HCT116 (cell line): ENCODE results near the gene CKAP2L.

Experiments
- ELF1 ChIP-seq: IDR thresholded peaks from 2 replicates; pipeline ENCODE4 v1.6.1; 2012; ENCODE audit warnings: low read depth, borderline replicate concordance
- EZH2 ChIP-seq: fragments of 200-600 bp; sonication (generic); IDR thresholded peaks from 2 replicates; pipeline ENCODE4 v1.6.1; 2017; ENCODE audit warnings: antibody characterized with exemption, mixed run types
- EZH2phosphoT487 ChIP-seq: fragments of 200-600 bp; IDR thresholded peaks from 2 replicates; pipeline ENCODE4 v1.6.1; 2018; ENCODE audit warnings: antibody characterized with exemption, borderline replicate concordance
- JUND ChIP-seq: IDR thresholded peaks from 2 replicates; pipeline ENCODE4 v1.6.1; 2012
- TF ChIP-seq, protein P1 (sequence below): IDR thresholded peaks from 2 replicates; pipeline ENCODE4 v1.6.1; 2012; ENCODE audit warnings: low read depth
- TF ChIP-seq, protein P2 (sequence below), 3 experiments: fragments of 200-600 bp in 1 of 3; sonication (generic) in 1 of 3; IDR thresholded peaks in 2 of 3; conservative IDR thresholded peaks in 1 of 3; 2 replicates each; pipeline ENCODE4 v1.5.1; 2012 to 2017; ENCODE audit warnings: low read depth in 2 of 3, low read length in 2 of 3, antibody characterized with exemption in 1 of 3, borderline replicate concordance in 1 of 3, control low read depth in 1 of 3, mild to moderate bottlenecking in 1 of 3, mixed read lengths in 1 of 3, mixed run types in 1 of 3, moderate library complexity in 1 of 3; ENCODE audit not compliant: insufficient read depth in 1 of 3

DNA sequence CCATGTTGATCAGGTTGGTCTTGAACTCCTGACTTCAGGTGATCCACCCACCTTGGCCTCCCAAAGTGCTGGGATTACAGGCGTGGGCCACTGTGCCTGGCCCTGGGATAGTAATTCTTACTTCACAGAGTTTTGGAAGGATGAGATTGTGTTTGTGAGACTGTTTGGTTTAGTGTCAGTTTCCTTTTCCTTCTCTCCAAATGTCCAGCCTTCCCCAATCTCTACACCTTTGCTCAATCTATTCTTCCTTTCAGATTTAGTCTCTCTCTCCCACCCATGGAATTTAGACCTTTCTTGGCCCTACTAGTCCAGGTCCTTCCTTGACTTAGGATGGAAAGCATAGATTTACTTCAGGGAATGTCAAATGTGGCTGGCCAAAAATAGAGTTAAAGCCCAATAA is 32.1 kb upstream of the CKAP2L start:
- TF ChIP-seq EZH2phosphoT487 (no peak), EZH2 (no peak), ELF1 (no peak), JUND (no peak)
- TF ChIP-seq, protein P1, sequence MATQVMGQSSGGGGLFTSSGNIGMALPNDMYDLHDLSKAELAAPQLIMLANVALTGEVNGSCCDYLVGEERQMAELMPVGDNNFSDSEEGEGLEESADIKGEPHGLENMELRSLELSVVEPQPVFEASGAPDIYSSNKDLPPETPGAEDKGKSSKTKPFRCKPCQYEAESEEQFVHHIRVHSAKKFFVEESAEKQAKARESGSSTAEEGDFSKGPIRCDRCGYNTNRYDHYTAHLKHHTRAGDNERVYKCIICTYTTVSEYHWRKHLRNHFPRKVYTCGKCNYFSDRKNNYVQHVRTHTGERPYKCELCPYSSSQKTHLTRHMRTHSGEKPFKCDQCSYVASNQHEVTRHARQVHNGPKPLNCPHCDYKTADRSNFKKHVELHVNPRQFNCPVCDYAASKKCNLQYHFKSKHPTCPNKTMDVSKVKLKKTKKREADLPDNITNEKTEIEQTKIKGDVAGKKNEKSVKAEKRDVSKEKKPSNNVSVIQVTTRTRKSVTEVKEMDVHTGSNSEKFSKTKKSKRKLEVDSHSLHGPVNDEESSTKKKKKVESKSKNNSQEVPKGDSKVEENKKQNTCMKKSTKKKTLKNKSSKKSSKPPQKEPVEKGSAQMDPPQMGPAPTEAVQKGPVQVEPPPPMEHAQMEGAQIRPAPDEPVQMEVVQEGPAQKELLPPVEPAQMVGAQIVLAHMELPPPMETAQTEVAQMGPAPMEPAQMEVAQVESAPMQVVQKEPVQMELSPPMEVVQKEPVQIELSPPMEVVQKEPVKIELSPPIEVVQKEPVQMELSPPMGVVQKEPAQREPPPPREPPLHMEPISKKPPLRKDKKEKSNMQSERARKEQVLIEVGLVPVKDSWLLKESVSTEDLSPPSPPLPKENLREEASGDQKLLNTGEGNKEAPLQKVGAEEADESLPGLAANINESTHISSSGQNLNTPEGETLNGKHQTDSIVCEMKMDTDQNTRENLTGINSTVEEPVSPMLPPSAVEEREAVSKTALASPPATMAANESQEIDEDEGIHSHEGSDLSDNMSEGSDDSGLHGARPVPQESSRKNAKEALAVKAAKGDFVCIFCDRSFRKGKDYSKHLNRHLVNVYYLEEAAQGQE: no peak
- TF ChIP-seq, protein P2, sequence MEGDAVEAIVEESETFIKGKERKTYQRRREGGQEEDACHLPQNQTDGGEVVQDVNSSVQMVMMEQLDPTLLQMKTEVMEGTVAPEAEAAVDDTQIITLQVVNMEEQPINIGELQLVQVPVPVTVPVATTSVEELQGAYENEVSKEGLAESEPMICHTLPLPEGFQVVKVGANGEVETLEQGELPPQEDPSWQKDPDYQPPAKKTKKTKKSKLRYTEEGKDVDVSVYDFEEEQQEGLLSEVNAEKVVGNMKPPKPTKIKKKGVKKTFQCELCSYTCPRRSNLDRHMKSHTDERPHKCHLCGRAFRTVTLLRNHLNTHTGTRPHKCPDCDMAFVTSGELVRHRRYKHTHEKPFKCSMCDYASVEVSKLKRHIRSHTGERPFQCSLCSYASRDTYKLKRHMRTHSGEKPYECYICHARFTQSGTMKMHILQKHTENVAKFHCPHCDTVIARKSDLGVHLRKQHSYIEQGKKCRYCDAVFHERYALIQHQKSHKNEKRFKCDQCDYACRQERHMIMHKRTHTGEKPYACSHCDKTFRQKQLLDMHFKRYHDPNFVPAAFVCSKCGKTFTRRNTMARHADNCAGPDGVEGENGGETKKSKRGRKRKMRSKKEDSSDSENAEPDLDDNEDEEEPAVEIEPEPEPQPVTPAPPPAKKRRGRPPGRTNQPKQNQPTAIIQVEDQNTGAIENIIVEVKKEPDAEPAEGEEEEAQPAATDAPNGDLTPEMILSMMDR (IDR thresholded peaks at IDR 0.05 in 2 of 3, conservative IDR thresholded peaks at IDR 0.05 in 1 of 3; ENCODE audit: borderline replicate concordance in 1 of 3, insufficient read depth in 1 of 3, low read depth in 2 of 3, low read length in 2 of 3): no peak
